Measurements from ENCODE around the gene DDX1.

DNA sequence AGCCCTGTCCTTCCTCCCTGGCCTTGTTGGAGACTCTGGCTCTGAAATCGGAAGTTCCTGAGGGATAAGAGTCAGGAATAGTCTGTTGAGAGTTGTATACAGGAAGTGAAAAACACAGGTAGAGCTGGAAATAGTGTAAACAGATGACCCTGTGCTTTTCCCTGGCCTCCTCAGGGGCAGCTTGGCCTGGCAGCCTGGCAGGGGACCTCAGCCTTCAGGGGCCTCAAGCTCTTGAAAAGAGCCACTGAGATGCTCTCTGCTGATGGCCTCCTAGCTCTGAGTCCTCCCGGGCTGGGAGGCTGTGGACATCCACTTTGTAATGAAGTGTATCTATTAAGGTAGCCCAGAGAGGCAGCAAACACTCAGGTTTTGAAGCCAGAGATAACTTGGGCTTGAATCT, 79.3 kb downstream of the DDX1 start:
- TF ChIP-seq, protein P1, sequence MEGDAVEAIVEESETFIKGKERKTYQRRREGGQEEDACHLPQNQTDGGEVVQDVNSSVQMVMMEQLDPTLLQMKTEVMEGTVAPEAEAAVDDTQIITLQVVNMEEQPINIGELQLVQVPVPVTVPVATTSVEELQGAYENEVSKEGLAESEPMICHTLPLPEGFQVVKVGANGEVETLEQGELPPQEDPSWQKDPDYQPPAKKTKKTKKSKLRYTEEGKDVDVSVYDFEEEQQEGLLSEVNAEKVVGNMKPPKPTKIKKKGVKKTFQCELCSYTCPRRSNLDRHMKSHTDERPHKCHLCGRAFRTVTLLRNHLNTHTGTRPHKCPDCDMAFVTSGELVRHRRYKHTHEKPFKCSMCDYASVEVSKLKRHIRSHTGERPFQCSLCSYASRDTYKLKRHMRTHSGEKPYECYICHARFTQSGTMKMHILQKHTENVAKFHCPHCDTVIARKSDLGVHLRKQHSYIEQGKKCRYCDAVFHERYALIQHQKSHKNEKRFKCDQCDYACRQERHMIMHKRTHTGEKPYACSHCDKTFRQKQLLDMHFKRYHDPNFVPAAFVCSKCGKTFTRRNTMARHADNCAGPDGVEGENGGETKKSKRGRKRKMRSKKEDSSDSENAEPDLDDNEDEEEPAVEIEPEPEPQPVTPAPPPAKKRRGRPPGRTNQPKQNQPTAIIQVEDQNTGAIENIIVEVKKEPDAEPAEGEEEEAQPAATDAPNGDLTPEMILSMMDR (IDR thresholded peaks at IDR 0.05): no peak
- no peak for TF ChIP-seq POLR2A (IDR thresholded peaks at IDR 0.05)
- TF ChIP-seq POLR2AphosphoS5 (IDR thresholded peaks at IDR 0.05): no peak
